ENCODE measurements around the gene RALGPS1.

RALGPS1 gene

DNA sequence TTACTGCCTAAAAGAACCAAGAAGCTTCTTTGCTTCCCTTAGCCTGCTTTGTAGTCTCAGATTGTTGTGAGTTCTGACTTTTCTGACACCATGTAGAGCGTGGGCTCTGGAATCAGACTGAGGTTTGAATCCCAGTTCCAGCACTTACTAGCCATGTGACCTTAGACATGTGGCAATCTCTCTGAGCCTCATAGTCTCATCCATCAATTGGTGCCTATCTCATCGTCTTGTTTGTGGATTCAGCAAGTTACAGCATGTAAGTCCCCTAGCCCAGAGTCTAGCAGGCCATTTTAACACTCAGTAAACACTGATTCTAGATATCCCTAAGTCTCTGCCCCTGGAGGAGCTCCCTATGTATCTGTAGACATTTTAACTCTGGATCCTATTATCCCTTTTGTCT is 113.1 kb downstream of the RALGPS1 start:
- no peak for DNase-seq

DNA sequence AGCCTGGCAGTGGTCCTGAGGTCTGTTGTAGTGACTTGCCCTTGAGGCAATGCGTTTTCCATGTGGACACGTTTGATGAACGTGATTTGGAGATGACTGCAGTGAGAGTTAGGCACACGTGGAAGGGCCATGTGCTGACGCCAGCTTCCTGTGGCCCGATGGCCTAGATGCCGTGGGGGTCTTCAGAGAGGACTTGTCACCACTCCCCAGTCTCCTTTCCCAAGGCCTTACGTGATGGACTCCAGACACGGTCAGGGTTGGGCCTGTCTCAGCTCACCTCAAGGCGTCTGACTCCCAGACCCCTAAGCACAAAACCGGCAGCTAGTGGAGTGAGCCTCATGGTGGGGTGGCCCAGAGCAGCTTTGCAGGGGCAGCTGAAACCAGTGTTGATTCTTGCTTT is 115.0 kb downstream of the RALGPS1 start:
- DNase-seq: no peak

DNA sequence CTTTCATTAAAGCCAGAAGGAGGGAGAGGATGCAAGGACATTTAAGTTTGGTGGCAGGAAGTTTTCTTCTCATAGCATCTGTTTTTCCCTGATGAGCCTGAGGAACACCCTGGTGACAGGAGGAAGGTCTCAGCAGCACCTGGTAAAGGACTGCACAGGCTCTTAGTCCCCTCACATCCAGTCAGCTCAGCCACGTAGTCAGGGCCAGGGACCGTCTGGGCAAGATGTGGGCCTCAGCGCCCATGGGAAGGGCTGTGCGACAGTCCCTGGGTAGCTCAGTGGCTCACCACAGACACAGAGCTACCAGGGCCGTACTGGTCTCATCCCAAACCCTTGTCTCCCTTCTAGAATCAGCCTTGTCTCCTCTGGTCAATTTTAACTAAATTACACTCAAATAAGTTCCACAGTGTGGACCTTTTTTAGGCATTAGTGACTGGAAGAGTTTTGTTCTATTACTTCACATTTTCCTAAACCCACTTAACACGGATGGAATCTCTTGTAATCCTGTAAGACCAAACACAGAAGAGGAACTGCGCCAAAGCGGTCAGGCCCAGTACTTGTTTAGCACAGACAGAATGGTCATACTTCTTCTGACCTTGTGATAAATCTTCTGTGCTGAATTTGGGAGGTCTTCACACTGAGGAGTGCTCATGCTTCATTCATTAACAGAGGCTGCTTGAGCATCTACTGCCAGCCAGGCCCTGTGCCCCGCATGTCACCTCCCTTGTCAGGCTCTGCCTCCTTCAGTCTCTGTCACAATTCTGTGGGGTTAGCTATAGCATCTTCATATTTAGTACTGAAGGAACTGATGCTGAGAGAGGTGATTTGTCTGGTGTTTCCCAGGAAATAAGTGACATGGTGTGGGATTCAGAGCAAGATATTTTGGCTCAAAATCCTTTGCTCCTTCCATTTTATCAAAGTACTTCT is 116.5 kb downstream of the RALGPS1 start:
- DNase-seq: no peak

DNA sequence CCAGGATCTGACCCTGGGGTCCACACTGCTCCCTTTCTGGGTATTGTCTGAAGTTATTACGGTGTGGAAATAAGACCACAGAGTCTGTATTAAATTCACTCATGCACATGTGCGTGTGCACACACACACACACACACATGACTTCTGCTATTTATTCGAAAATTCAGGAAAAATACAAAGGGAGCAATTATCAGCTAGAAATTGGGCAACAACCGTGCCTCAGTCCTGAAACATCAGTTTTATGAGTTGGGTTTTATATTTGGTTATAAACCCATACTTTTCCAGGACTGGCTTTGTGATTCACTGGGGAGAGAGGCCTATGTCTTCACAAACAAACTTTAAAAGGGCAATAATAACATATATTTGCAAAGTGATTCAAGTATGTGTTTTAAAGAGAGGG is 117.7 kb downstream of the RALGPS1 start:
- no peak for DNase-seq

DNA sequence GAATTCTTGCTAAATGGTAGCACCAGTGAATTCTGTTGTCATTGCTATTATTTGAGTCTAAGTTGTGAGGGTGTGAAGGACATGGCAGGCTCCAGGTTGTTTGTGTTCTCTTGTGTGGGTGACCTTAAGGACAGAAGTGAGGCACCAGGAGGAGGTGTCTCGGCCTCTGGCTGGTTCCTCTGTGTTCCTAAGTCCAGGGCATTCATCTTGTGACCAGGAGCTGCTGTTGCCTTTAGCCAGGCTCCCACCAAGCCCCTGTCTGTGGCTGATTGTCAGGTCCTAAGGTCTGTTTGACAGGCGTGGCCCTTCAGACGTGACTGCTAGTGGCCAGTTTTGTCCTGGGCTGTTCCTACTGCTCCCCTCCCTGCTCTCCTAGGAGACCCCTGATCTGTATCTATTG is 118.5 kb downstream of the RALGPS1 start:
- DNase-seq: no peak

DNA sequence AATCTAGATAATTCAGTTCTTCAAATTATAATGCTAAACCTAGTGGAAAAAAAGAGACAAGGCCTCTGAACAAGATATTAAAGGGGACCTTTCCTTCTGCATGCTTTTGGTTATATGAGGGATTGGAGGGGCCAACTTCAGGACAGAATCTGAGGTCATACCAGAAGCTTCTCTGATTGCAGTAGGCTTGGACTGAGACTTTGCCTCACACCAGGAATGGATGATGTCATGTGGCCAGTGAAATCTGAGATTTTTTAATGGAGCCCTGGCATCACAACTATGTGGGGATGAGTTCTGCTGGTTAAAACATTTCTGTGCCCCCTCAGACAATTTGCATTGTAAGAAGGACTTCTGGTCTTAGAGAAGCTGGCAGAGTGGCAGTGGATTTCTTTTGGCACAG is 119.2 kb downstream of the RALGPS1 start:
- DNase-seq: no peak

DNA sequence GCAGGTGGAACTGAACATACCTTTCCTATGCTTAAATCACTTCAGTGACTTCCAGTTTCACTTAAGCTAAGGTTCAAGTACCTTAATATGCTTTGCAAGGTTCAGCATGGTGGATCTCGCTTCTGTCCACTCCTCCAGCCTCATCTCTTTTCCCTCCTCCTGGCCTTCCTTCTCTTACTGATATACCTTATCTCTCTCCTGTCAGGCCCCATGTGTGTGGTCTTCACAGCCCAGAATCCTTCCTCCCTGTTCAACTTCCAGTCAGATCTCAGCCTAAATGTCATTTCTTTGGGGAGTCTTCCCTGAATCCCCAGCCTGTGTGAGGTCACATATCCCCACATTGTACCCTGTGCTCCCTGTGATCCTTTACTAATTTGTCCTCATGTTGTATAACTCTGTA is 120.1 kb downstream of the RALGPS1 start:
- DNase-seq: no peak

DNA sequence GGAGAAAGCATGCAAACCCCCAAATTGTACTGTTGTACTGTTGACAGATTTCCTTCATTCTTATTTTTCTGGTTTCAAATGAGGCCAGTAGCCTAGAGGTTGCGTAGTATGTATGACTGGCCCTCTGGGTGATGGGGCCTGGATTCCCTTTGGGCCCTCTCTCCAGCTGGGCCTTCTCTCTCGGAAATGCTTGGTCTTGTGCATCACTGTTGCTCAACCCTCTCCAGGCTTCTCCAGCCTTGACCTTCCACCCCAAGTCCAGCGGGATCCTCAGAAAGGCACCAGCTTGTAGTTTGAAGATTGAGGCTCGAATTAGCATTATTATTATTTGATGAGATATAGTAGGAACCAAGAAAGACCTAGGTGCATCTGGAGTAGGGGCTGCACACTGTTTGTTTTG is 120.8 kb downstream of the RALGPS1 start:
- no peak for DNase-seq

DNA sequence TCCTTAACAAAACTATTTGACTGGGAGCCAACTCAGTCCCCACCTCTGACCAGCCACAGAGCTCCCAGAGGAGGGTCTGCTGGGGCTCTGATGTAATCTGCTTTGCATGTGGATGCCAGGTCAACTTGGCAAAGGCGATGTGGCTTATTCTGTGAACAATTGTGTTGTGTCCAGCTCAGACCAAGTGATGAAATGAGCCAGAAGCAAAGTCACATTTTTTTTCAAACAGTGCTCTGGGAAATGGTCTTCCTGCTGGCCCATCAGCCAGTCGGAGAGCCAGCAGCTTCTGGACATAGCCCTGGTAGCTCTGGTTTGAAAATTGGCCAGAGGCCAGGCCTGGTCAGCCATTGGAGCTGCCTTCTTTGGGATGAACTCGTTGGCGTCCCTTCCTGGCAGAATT is 121.4 kb downstream of the RALGPS1 start:
- DNase-seq: no peak

DNA sequence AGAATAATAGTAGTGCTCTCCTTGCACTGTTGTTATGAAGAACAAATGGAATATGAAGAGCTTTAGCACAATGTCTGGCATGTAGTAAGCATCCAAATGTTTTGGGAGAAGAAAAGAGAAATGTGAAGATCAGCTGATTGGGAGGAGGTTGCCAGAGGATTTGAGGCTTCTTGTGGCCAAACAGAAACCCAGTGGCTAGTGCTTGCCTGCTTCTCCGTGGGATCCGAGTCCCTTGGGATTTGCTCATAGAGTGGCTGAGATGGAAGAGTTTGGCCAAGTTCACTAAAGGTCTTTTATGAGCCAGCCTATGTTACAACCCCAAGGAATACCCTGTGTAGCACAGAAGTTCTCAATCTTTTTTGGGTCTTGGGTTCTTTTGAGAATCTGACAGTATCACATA is 121.9 kb downstream of the RALGPS1 start:
- DNase-seq: no peak

DNA sequence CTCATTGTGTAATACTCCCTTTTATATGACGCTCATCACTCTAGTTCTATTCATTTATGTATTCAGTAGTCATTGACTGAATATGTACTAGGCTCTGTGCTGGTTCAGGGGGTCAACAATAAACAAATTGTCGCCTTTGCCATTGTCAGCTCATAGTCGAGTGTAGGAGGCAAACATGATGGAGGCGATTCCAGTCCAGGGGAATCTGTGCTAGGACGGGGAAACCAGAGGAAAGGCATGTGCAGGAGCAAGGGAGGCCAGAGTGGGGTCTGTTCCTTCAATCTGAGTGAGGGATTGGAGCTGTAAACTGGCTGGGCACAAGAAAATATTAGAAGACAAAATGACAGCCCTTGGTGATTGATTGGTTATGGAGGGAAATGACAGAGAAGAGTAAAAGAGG is 123.9 kb downstream of the RALGPS1 start:
- no peak for DNase-seq

DNA sequence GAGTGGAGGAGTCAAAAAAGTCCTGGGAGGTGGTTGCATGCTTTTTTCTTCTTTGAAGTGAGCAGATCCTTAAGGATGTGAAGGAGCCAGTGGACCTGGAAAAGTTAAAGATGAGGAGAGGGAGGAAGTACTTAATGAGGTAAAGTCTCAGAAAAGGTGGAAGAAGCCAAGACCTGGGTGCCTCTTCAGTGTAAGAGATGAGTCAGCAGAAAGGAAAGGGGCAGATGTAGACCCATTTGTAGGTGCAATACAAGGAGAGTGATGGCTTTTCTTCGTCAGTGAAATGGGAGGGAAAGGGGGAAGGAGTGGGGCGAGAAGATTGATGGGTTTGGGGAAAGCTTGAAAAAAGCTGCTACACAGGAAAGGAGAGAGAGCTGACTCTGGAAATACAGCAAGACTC is 124.9 kb downstream of the RALGPS1 start:
- DNase-seq: no peak

DNA sequence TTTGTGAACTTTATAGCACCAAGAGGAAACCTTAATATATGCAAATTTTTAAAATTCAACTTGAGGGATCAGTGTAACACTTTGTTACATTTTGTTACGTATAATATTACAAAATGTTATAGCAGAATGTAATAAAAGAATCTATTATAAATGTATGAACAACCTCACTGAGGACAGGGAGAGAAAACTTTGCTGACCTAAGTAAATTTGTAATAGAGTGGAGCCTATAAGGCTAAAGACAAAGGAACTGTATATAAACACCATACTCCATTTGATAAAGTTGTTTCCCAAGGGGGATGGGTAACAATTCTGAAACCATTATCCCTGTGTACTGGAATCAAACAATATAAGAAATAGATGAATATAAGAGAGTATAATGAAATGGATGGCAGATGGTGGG is 130.6 kb downstream of the RALGPS1 start:
- no peak for DNase-seq

DNA sequence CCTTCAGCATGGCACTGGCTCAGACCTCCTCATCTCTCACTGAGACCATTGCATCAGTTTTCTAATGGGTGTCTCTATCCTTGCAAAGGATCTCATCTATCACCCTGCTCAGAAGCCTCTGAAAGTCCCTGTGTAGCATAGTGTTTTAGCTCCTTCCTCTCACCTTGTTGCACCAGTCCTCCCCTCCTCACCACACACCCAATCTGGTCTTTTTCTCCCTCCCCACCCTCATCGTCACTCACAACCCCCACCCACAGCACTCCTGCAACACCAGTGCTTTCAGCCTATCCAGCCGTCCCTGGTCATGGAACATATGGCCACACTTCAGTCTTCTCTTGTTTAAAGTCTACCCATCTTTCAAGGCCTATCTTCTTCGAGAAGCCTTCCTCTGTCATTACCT is 133.4 kb downstream of the RALGPS1 start:
- DNase-seq: no peak

DNA sequence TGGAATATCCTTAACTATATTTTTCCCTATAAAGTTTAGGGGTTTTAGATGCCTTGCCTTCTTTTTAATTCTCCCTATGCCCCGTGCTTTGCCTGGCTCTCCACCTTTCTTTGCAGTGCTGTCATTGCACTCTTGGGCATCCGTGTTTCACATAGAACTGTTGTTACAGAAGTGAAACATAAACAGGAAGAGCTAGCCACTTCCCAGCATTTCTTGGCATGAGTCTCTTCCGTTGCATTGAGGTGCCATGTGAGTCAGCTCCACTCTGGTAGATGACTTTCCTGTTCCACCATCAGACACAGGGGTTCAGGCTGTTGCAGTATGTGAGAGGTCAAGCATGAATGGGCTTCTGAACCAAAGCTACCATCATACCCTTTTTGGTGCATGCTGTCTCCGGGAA is 134.5 kb downstream of the RALGPS1 start:
- DNase-seq: peak; percentile 76 to 85 (median 84)

DNA sequence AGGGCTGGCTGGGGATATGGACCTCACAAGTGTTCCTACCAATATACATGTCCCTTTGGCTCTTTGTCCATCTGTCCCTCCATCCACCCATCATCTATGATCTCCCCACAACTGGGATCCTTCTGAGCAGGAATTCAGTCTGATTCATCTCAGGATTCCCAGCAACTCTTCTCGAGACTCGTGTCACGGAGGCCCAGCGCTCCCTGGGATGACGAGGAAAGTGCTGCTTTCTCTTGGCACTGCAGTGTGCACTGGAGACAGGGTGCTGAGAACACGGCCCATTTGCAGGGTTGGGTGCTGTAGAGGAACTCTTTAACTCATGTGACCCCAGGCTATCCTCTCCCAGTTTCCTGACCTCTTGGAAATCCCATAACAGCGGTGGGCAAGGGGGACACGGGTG is 135.0 kb downstream of the RALGPS1 start:
- no peak for DNase-seq

DNA sequence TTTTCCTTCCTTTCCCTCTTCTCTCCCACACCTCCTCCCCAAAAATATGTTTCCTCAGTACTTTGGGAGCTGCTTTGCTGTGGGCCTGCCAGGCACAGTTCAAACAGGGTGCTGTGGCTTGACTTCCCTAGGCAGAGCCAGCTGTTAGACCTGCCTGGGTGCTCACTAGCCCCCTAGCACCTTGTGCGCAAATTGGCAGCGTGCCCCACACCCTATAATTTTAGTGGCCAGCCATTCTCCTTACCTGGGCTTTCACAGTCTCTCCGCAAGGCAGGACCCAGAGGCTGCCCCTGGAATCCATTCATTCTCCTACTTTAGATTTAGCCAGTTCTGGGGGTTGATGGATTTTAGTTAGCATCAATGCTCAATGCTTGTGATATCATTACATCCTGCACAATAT is 135.6 kb downstream of the RALGPS1 start:
- no peak for DNase-seq

DNA sequence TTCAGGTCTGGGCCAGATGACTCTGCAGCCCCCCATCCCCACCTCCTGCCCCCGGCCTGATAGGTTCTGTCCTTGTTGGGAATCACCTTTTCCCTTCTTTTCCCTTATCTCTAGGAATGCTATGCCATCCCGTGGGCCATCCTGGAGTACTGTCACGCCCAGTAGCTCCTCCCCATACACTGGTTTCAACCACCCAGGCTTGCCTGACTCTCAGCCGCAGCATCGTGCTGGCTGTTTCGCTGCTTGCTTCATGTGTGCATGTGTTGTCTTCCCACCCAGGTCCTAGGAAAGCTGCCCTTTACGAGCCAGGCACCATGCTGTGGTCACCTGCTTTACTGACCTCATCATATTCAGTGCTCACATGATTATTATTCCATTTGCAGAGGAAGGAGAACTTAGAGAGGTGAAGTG is 136.0 kb downstream of the RALGPS1 start:
- no peak for DNase-seq

DNA sequence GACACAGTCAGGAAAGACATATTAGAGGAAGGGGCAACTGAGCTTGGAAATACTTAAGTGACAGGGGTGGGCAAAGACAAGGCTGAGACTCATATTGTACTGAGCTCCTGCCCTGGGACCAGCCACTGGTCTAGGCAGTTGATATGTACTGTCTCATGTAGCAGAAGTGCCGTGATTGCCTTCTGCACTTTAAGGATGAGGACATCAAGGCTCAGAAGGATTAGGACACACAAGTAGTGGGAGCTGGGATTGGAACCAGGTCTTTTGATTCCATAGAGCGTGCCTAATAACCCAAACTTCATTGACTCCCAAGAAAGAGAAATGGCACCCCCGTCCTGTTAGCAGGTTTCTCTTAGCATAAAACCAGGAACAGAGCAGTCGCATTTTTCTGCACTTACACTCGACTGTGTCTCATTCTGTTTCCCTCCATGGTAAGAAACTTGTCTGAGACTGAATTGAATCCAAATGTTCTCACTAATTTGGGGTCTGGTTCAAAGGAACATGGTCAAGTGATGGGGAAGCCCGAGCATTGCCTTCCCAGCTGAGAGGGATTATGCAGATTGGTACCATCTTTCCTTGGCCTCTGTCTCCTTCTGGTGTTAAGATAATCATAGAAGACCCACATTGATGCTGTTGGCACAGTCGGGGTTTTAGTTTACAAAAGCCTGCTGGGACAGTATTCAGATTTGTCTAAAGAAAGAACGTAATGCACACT is 137.5 kb downstream of the RALGPS1 start:
- DNase-seq: no peak

DNA sequence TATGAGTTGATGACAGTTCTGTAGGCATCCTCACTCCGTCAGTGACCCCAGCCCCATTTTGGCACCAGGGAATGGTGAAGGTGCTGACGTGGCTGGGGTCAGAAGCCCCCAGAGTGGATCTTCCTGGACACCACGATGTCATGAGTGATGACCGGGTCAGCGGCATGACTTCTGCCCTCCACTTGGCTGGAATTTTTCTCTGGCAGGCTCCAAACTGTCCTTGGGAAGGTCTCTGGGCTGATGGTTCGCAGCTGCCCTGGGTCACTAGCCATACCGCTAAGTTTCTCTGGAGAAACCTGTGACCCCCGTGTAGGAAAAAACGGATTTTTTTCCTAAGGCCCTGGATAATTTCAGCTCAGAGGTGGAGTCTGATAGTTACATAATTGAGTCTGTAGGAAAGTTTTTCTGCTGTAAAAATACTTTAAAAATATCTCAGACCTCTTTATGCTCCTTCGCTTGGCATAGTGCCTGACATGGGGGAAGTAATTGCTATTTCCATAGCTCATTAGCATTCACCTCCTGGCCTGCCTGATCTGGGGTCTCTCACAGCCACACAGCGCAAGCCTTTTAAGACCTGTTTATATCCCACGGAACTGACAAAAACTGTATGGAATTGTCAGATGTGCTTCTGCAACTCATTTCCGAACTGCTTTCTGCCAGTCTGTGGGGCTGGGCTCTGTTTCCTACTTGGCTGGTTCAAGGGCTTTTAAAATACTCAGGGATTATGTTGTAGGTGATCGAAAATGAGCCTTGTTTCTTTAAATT is 138.7 kb downstream of the RALGPS1 start:
- DNase-seq: no peak

DNA sequence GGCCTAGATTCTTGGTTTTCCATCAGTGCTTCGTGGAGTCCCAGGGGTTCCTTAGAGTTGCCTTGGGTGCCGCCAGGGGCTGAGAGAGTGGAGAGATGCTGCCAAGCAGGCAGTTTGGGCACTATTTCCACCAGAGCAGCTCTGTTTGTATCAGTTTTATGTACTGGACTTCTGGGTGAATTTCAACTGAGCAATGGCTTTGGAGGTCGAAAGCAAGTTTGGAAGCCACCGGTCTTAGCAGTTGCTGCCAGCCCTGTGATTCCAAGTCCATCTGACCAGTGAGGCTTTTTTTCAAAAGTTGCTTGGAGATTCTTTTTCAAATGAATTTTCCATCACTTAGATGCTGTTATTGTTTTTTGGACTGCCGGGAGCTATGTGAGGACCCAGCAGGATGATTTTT is 139.4 kb downstream of the RALGPS1 start:
- no peak for DNase-seq

DNA sequence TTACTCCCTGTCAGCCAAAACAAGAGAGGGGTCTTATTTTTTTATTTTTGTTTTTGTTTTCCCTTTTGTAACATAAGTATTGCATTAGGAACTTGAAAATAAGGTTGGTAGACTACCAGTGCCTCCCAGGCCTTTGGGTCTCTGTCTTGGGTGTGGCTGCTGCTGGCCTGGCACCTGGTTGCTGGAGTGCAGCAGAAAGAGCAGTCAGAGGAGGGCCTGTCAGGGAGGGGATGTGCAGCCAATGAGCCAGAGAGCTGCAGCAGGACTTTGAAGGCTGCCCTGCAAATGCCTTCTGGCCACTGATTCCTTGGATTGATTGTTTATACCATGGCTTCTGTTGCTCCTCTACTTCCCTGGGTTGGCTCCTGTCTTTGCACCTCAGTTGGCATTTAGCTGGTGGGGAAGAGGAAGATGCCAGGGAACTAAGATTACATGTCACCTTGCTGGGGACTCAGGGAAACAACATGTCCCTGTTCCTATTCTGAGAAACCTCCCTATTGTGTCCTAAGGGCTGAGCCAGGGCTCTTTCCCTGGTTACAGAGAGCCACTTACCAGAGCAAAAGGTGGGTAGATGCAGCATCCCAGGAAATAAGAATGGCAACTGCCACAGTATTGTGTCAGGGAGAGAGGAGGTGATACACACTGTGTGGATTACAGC is 141.3 kb downstream of the RALGPS1 start:
- no peak for DNase-seq

DNA sequence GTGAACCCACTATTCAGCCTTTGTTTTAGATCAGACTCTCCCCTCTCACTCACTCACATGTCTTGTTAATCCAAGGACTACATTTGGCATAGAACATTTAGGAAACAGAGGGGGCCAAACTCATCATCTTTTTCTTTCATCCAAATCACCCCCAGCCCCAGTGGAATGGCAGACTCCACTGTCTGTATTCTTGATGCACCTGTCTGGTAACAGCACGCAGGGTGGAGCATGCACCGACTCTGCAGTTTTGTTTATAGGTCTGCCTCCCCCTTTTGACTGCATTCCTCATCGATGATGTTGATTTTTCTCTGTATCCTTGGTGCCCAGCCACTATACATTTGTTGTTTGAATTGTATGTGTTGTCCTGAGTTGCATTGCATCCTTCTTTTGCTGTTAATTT is 141.9 kb downstream of the RALGPS1 start:
- no peak for DNase-seq

Data from suppressor macrophage treated with lipopolysaccharide for 1 hour (primary cell).